ENCODE data around the gene FXYD5.

The FXYD5 gene

DNA sequence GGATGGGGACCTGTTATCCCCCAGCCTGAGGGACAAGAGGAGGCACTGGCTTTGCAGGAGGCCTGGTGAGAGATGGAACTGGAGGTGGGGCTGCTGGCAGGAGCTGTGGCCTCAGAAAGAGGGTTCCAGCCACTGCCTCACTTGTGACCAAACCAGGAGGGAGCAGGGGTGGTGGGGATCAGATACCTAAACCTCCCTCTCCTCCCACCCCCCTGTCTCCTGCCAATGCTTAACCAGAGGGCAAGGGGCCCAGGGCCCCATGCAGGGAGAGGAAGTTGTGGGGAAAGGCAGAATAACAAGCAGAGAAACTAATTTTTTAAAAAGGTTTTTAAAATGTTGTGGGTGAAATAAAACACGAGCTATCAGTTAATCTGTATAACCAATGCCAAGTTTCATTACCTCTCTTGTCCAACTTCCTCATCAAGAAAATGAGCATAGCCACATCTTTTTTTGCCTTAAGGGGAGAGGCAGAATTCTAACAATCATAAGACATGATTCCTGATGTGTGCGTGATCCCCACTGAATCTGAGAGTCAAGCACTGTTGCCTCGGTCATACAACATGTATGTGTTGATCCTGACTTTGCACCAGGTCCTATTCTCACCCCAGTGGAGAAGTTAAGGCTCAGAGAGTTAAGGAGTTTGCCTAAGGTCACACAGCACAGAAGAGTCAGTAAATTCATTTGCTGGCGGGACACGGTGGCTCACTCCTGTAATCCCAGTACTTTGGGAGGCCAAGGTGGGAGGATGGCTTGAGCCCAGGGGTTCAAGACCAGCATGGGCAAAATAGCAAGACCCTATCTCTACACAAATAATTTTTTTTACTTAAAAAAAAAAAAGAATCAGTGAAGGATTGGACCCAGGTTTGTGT is 12.9 kb downstream of the FXYD5 start:
- no peaks in the 10 kb centered on the region for H3K27me3 ChIP-seq (replicated peaks; ENCODE audit: control insufficient read depth, insufficient read depth, low read length)
- no peak overlapping the region for H3K4me3 ChIP-seq (replicated peaks; ENCODE audit: low read depth, low read length)
- DNase-seq (ENCODE audit: extremely low read depth, insufficient read length): no peak
- peaks cover 26% of the 10 kb centered on the region for H3K36me3 ChIP-seq (ENCODE audit: control insufficient read depth, insufficient read depth, low read length)
- TF ChIP-seq, protein P1, sequence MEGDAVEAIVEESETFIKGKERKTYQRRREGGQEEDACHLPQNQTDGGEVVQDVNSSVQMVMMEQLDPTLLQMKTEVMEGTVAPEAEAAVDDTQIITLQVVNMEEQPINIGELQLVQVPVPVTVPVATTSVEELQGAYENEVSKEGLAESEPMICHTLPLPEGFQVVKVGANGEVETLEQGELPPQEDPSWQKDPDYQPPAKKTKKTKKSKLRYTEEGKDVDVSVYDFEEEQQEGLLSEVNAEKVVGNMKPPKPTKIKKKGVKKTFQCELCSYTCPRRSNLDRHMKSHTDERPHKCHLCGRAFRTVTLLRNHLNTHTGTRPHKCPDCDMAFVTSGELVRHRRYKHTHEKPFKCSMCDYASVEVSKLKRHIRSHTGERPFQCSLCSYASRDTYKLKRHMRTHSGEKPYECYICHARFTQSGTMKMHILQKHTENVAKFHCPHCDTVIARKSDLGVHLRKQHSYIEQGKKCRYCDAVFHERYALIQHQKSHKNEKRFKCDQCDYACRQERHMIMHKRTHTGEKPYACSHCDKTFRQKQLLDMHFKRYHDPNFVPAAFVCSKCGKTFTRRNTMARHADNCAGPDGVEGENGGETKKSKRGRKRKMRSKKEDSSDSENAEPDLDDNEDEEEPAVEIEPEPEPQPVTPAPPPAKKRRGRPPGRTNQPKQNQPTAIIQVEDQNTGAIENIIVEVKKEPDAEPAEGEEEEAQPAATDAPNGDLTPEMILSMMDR (IDR thresholded peaks at IDR 0.05; ENCODE audit: insufficient read depth, low read length, poor library complexity, severe bottlenecking): no peak

DNA sequence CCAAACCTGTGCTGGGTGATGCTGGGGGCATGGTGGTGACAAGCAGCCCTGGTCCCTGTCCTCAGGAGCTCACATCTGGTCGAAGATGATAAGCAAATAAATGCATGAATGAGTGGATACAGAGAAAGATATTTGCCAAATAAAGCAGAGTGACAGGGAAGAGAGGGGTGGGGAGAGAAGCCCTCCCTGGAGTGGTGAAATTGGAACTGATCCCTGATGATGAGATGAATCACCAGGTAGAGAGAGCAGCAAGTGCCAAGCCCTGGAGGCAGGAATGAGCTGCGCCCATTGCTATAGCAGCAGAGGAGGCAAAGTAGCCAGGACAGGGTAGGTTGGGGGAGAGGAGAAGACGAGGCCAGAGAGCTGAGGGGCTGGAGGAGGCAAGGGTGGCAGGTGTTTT is 13.7 kb downstream of the FXYD5 start:
- no peak for DNase-seq (ENCODE audit: extremely low read depth, insufficient read length)
- no peaks in the 10 kb centered on the region for H3K27me3 ChIP-seq (replicated peaks; ENCODE audit: control insufficient read depth, insufficient read depth, low read length)

DNA sequence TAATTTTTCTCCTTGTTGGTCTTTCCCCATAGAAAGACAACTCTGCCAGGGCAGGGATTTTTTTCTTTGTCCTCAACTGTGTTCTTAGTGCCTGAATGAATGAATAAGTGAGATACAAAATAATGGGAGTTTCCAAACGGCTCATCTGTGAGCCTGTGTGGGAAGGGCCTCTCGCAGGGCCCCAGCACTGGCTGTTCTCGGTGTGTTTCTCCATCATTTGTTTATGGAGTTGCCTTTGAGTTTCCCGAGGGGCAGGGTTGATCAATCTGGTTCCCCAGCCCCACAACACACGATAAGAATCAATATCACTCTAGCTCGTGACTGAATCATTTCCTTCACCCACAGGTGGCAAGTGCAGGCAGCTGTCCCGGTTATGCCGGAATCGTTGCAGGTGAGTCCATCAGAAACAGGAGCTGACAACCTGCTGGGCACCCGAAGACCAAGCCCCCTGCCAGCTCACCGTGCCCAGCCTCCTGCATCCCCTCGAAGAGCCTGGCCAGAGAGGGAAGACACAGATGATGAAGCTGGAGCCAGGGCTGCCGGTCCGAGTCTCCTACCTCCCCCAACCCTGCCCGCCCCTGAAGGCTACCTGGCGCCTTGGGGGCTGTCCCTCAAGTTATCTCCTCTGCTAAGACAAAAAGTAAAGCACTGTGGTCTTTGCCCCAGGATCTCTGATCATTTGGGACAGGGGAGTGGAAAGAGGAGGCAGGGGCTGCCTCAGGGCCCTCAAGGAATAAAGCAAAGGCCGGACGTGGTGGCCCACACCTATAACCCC is 14.9 kb downstream of the FXYD5 start:
- H3K4me3 ChIP-seq (replicated peaks; ENCODE audit: low read depth, low read length): no peak overlapping the region
- no peak for DNase-seq (ENCODE audit: extremely low read depth, insufficient read length)
- H3K36me3 ChIP-seq (ENCODE audit: control insufficient read depth, insufficient read depth, low read length): peaks cover 16% of the 10 kb centered on the region
- TF ChIP-seq, protein P1 (IDR thresholded peaks at IDR 0.05; ENCODE audit: insufficient read depth, low read length, poor library complexity, severe bottlenecking): no peak
- H3K27me3 ChIP-seq (replicated peaks; ENCODE audit: control insufficient read depth, insufficient read depth, low read length): no peaks in the 10 kb centered on the region

More for the DNA sequence above, 13.7 kb downstream of the FXYD5 start:
- TF ChIP-seq, protein P1 (IDR thresholded peaks at IDR 0.05; ENCODE audit: insufficient read depth, low read length, poor library complexity, severe bottlenecking): no peak
- peaks cover 22% of the 10 kb centered on the region for H3K36me3 ChIP-seq (ENCODE audit: control insufficient read depth, insufficient read depth, low read length)
- no peak overlapping the region for H3K4me3 ChIP-seq (replicated peaks; ENCODE audit: low read depth, low read length)

DNA sequence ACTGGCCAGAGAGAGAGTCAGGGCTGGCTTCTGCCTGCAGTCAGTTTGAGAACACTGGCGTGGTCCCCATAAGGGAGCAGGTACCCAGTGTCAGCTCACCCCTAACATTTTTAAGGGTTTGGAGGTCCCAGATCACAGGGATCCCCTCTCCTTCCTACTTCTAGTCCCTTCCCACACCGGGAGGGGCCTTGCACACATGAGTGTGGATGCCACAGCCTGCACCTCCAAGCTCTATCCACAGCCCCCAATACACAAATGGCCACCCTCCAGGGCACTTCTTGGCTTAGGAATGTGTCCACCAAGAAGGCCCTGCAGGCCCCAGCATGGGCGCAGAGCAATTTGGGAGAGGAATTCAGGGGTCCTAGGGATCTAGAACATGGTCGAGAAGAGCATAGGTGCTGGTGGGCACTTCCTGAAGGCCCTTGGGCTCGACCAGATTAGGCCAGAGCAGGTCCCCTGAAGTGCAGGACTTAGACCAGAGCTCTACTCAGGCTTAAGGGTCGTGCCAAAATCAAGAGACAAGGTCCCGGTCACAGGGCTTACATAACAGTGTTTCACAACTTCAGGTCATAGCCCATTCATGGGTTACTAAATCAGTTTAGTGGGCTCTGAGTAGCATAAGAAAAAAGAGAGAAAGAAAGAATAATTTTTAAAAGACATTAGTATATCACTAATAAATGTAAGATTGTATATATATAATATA is 16.0 kb downstream of the FXYD5 start:
- TF ChIP-seq, protein P1 (IDR thresholded peaks at IDR 0.05; ENCODE audit: insufficient read depth, low read length, poor library complexity, severe bottlenecking): no peak
- peaks cover 15% of the 10 kb centered on the region for H3K36me3 ChIP-seq (ENCODE audit: control insufficient read depth, insufficient read depth, low read length)
- no peak for DNase-seq (ENCODE audit: extremely low read depth, insufficient read length)
- H3K4me3 ChIP-seq (replicated peaks; ENCODE audit: low read depth, low read length): no peak overlapping the region
- no peaks in the 10 kb centered on the region for H3K27me3 ChIP-seq (replicated peaks; ENCODE audit: control insufficient read depth, insufficient read depth, low read length)

DNA sequence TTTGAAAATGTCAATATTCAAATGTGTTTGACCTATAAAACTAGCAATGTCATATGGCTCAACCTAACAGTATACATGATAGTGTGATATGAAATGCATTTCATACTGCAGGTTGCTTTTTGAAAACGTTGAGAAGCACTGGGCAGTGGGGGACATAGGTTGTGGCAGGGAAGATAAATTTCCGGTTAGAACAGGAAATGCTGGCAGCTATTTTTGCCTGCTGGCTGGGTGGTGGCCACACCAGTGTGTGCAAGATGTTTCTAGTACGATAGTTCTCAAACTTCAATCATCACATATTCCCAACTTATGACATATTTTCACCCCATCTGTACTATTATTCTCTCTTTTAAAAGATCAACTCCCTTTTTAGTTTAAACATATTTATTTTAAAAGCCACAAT is 17.2 kb downstream of the FXYD5 start:
- Histone ChIP-seq H3K27me3 (replicated peaks; ENCODE audit: control insufficient read depth, insufficient read depth, low read length) (no peaks in the 10 kb centered on the region), H3K36me3 (ENCODE audit: control insufficient read depth, insufficient read depth, low read length) (peaks cover 7% of the 10 kb centered on the region), H3K4me3 (replicated peaks; ENCODE audit: low read depth, low read length) (no peak overlapping the region)
- TF ChIP-seq, protein P1 (IDR thresholded peaks at IDR 0.05; ENCODE audit: insufficient read depth, low read length, poor library complexity, severe bottlenecking): no peak
- DNase-seq (ENCODE audit: extremely low read depth, insufficient read length): no peak
